Neutrophil (primary cell): ENCODE data around the gene HECTD1.
"Not testable (repeated sequence)": the region's sequence is repeated elsewhere in the genome, so short reads cannot be mapped to it uniquely, and the experiment has no call there.

Experiments used
- H3K27ac ChIP-seq: fragments of 200-600 bp; sonication (generic); 2 replicates; pipeline ENCODE4 v1.5.1; 2016; ENCODE audit warnings: mild to moderate bottlenecking, moderate library complexity
- H3K27me3 ChIP-seq: fragments of 200-600 bp; sonication (generic); 2 replicates; pipeline ENCODE4 v1.6.0; 2016; ENCODE audit warnings: mild to moderate bottlenecking
- H3K36me3 ChIP-seq: fragments of 200-600 bp; sonication (generic); 2 replicates; pipeline ENCODE4 v1.5.1; 2017
- H3K4me1 ChIP-seq, 2 experiments: fragments of 200-600 bp in 1 of 2; sonication (generic) in 1 of 2; 1 replicate in 1 of 2; 2 replicates in 1 of 2; pipeline versions ENCODE4 v1.5.1 to v1.6.1; 2013 to 2016; ENCODE audit warnings: low read depth in 1 of 2, low read length in 1 of 2, mild to moderate bottlenecking in 1 of 2, moderate library complexity in 1 of 2; ENCODE audit not compliant: control insufficient read depth in 1 of 2, insufficient read depth in 1 of 2
- H3K4me3 ChIP-seq, 2 experiments: fragments of 200-600 bp in 1 of 2; sonication (generic) in 1 of 2; 1 replicate in 1 of 2; 2 replicates in 1 of 2; pipeline ENCODE4 v1.5.1; 2013 to 2016; ENCODE audit warnings: low read depth in 1 of 2, low read length in 1 of 2, mild to moderate bottlenecking in 1 of 2, moderate library complexity in 1 of 2
- H3K9me3 ChIP-seq: fragments of 200-600 bp; sonication (generic); 2 replicates; pipeline ENCODE4 v1.5.1; 2016
- TF ChIP-seq, protein P1 (sequence below): fragments of 200-600 bp; sonication (generic); IDR thresholded peaks from 2 replicates; pipeline ENCODE4 v1.5.1; 2016; ENCODE audit warnings: antibody characterized with exemption

The HECTD1 gene

DNA sequence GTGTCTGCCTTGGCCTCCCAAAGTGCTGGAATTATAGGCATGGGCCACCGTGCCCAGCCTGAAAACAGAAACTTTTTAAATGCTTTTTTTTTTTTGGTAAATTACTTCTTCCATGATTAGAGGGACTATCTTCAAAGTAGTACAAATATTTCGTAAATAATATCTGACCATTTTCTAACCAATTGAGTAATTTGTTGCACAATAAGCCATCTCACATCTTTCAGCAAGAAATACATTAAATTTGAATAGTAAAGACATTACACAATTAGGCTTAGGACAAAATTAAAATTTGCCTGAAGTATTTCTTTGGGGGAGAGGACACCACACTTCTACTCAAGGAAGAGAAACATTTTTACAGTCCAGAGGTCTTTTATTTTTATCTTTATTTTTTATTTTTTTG, 96.7 kb downstream of the HECTD1 start:
- TF ChIP-seq, protein P1, sequence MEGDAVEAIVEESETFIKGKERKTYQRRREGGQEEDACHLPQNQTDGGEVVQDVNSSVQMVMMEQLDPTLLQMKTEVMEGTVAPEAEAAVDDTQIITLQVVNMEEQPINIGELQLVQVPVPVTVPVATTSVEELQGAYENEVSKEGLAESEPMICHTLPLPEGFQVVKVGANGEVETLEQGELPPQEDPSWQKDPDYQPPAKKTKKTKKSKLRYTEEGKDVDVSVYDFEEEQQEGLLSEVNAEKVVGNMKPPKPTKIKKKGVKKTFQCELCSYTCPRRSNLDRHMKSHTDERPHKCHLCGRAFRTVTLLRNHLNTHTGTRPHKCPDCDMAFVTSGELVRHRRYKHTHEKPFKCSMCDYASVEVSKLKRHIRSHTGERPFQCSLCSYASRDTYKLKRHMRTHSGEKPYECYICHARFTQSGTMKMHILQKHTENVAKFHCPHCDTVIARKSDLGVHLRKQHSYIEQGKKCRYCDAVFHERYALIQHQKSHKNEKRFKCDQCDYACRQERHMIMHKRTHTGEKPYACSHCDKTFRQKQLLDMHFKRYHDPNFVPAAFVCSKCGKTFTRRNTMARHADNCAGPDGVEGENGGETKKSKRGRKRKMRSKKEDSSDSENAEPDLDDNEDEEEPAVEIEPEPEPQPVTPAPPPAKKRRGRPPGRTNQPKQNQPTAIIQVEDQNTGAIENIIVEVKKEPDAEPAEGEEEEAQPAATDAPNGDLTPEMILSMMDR, result no peak
- Histone ChIP-seq H3K27ac (no peak overlapping the region), H3K9me3 (no peaks in the 10 kb centered on the region), H3K36me3 (peaks cover 98% of the 10 kb centered on the region), H3K27me3 (no peaks in the 10 kb centered on the region), H3K4me1 (no peaks in the 10 kb centered on the region), H3K4me3 (no peak overlapping the region)

DNA sequence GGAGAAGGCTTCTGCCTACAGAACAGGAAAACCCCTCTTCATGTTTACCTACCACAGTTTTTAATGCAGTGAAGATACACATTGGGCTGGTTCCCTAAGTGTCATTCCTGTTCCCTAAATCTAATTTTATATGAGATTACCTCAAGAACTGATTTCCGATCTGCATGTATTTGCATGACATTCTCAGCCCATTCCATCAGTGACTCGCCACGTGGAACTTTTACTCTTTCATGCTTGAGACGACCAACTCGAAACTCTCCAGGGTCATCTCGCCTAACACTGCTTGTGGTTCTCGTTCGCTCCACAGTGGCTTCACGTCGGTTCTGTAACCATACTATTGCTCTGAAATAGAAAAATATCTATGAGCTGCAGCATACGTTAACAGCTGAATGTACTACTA, 98.3 kb downstream of the HECTD1 start:
- Histone ChIP-seq H3K4me1 (no peaks in the 10 kb centered on the region), H3K27me3 (no peaks in the 10 kb centered on the region), H3K9me3 (no peaks in the 10 kb centered on the region), H3K27ac (no peak overlapping the region), H3K4me3 (no peak overlapping the region), H3K36me3 (peaks cover 98% of the 10 kb centered on the region)
- TF ChIP-seq, protein P1, result no peak

DNA sequence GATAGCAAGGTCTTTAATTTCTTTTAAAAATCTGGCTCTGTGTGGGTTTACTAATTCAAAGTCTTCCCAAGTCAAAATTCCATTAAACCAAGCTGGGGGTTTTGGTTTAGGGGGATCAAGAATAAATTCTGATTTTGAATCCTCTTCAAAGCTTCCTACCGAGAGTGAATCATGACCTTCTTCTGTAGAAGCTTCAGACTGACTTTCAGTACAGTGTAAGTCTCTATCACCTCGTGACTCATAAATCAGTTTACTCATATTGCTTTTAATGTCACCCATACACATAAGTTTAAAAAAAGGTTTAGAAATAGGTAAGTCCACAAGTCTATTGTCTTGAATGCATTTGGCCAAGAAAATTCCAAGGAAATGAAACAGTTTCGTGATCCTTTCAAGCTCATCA, 100.8 kb downstream of the HECTD1 start:
- peaks cover 96% of the 10 kb centered on the region for H3K36me3 ChIP-seq
- H3K4me3 ChIP-seq, result no peak overlapping the region

DNA sequence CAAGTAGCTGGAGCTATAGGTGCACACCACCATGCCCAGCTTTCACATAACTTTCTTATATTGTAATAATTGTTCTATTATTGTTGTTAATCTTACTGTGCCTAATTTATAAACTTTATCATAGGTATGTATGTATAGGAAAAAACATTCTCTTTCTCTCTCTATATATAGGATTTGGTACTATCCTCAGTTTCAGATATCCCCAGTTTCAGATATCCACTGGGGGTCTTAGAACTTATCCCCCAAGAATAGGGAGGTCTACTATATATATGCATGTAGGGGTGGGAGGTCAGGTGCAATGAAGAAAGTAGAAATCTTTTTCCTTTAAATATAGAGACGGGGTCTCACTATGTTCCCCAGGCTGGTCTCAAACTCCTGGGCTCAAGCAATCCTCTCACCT, 110.5 kb downstream of the HECTD1 start:
- no peak overlapping the region for H3K4me3 ChIP-seq
- H3K27me3 ChIP-seq, result no peaks in the 10 kb centered on the region
- TF ChIP-seq, protein P1, result no peak
- H3K27ac ChIP-seq, result no peak overlapping the region
- H3K9me3 ChIP-seq, result no peaks in the 10 kb centered on the region
- peaks cover 54% of the 10 kb centered on the region for H3K36me3 ChIP-seq
- no peaks in the 10 kb centered on the region for H3K4me1 ChIP-seq

More for the DNA sequence above, 100.8 kb downstream of the HECTD1 start:
- H3K27ac ChIP-seq, result no peak overlapping the region
- H3K4me1 ChIP-seq, result no peaks in the 10 kb centered on the region
- TF ChIP-seq, protein P1, result no peak
- H3K27me3 ChIP-seq, result no peaks in the 10 kb centered on the region
- no peaks in the 10 kb centered on the region for H3K9me3 ChIP-seq

DNA sequence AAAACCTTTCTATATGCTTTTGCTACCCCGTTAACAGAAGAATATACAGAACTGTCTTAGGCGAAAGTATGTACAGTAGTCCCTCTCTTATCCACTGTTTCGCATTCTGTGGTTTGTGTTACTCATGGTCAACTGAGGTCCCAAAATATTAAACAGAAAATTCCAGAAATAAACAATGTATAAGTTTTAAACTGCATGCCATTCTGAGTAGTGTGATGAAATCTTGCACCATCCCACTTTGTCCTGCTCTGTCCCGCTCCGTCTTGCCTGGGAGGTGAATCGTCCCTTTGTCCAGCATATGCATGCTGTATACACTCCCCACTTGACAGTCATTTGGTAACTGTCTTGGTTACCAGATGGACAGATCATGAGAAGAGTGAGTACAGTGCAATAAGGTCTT, 111.3 kb downstream of the HECTD1 start:
- Histone ChIP-seq H3K36me3 (peaks cover 46% of the 10 kb centered on the region), H3K4me1 (peaks cover under 1% of the 10 kb centered on the region in 2 experiments), H3K9me3 (no peaks in the 10 kb centered on the region), H3K4me3 (no peak overlapping the region), H3K27ac (no peak overlapping the region), H3K27me3 (no peaks in the 10 kb centered on the region)
- TF ChIP-seq, protein P1, result no peak

DNA sequence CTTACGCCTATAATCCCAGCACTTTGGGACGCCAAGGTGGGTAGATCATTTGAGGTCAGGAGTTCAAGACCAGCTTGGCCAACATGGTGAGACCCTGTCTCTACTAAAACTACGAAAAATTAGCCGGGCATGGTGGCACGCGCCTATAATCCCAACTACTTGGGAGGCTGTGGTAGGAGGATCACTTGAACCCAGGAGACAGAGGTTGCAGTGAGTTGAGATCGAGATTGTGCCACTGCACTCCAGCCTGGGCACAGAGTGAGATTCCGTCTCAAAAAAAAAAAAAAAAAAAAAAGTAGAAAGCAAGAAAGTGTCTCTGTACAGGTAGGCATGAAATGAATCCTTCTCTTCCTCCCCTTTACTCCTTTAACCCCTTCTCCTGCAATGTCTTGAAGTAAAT, 111.8 kb downstream of the HECTD1 start:
- H3K27ac ChIP-seq, H3K27me3 ChIP-seq, H3K4me3 ChIP-seq, H3K4me1 ChIP-seq, H3K9me3 ChIP-seq: not testable (repeated sequence)
- peaks cover 41% of the 10 kb centered on the region for H3K36me3 ChIP-seq

DNA sequence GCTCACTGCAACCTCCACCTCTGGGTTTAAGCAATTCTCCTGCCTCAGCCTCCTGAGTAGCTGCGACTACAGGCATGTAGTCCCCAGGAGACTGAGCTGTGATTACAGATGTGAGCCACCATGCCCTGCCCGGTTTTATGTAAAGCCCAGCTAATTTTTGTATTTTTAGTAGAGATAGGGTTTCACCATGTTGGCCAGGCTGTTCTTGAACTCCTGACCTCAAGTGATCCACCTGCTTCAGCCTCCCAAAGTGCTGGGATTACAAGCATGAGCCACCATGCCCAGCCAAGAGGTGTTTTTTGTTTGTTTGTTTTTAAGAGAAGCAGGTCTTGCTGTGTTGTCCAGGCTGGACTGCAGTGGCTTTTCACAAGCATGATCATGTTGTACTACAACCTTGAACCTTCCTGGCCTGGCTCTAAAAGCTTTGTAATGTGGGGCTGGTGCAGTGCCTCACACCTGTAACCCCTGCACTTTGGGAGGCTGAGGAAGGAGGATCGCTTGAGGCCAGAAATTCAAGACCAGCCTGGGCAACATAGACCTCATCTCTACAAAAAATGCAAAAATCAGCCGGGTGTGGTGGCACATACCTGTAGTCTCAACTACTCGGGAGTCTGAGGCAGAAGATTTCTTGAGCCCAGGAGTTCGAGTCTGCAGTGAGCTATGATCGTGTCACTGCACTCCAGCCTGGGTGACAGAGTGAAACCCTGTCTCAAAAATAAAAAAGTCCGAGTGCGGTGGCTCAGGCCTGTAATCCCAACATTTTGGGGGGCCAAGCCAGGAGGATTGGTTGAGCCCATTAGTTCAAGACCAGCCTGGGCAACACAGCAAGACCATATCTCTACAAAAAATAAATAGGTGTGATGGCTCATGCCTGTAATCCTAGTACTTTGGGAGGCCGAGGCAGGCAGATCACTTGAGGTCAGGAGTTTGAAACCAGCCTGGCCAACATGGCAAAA, 113.4 kb downstream of the HECTD1 start:
- peaks cover 10 to 11% of the 10 kb centered on the region in 2 experiments for H3K4me1 ChIP-seq
- H3K27ac ChIP-seq, H3K9me3 ChIP-seq, H3K27me3 ChIP-seq, H3K4me3 ChIP-seq: not testable (repeated sequence)
- peaks cover 25% of the 10 kb centered on the region for H3K36me3 ChIP-seq
